A549 treated with CpdA at 1 μM for 4 hours (cell line): ENCODE data around the gene HHAT. TPM values are rescaled to one million over a fixed set of nuclear protein-coding genes. Genes with fewer than 3 reads are reported as not detected.

ENCODE experiments used
- total RNA-seq: library from RNA; stranded (reverse); fragments of 200-300 nt; extraction: Qiagen RNA extraction; gene quantifications from 5 replicates; pipeline ENCODE4 v1.2.3, GENCODE V29; 2022; ENCODE audit warnings: low read depth

HHAT gene
- 1.4 to 2.2 TPM (median 1.9 TPM) in 5 replicates for total RNA-seq

GRCh38 chr1:210328746-210329503, at the start of gene HHAT:
Gene HHAT, plus strand, starts transcription at chr1:210328902. Its CDS starts 20,074 bp downstream, at chr1:210348976.

Other genes with a start within 250 kb of the HHAT start
- 0.63 to 1.2 TPM (median 0.76 TPM) in 5 replicates for gene SERTAD4, start 96.1 kb upstream of the HHAT start, total RNA-seq